ENCODE results near the gene ZYG11B. TPM values are rescaled to one million over a fixed set of nuclear protein-coding genes. Genes with fewer than 3 reads are reported as not detected.
"Not testable (repeated sequence)": the region's sequence is repeated elsewhere in the genome, so short reads cannot be mapped to it uniquely, and the experiment has no call there.

ZYG11B gene
- total and polyA plus RNA-seq, 7 experiments from 2014 or later: 14.2 to 26.8 (median 17.9) TPM

GRCh38 chr1:52748119-52748518 is 21.9 kb downstream of the ZYG11B start:
- Mint-ChIP-seq H3K36me3 (peaks cover 0 to 10% (median 0%) of the 10 kb centered on the region in 5 donors), H3K9me3 (no peaks in the 10 kb centered on the region), H3K4me3 (no peak overlapping the region), H3K27ac (no peak overlapping the region), H3K4me1 (peaks cover 4 to 57% (median 38%) of the 10 kb centered on the region in 7 donors), H3K27me3 (no peaks in the 10 kb centered on the region)
- Histone ChIP-seq H3K4me3 (ENCODE audit: low read length) (no peak overlapping the region), H3K27ac (ENCODE audit: low read depth, low read length) (no peak overlapping the region), H3K27me3 (ENCODE audit: control insufficient read depth in 2 of 2, insufficient read depth in 2 of 2, low read length in 2 of 2) (no peaks in the 10 kb centered on the region), H3K36me3 (ENCODE audit: control insufficient read depth in 2 of 3, insufficient read depth in 3 of 3, low read length in 3 of 3) (no peaks in the 10 kb centered on the region), H3K4me1 (ENCODE audit: control insufficient read depth in 2 of 2, insufficient read depth in 2 of 2, low read length in 2 of 2) (peaks cover 0 to 3% of the 10 kb centered on the region in 2 donors), H3K9me3 (ENCODE audit: control insufficient read depth in 2 of 3, low read length in 3 of 3) (no peaks in the 10 kb centered on the region)
- no peak for DNase-seq
- ATAC-seq: no peak
- POLR2A ChIA-PET: no interaction called here
- CTCF ChIA-PET: interaction anchor here (0.5 kb wide), 1 partner anchor 670 kb away, joined by 3 read pairs; no protein-coding TSS in a partner anchor
- intact Hi-C loops (cut with micrococcal nuclease): loop anchor here (1.0 to 2.0 kb wide), 2 partner anchors 21 to 47 kb away; partner anchors contain the start of gene ZYG11B (in 1 of the 2)

- DNase-seq; H3K27ac Mint-ChIP-seq; H3K27me3 Mint-ChIP-seq; H3K36me3 ChIP-seq (ENCODE audit: control insufficient read depth in 2 of 3, insufficient read depth in 3 of 3, low read length in 3 of 3); ATAC-seq; H3K36me3 Mint-ChIP-seq; CTCF ChIA-PET; H3K27me3 ChIP-seq (ENCODE audit: control insufficient read depth in 2 of 2, insufficient read depth in 2 of 2, low read length in 2 of 2); H3K4me3 ChIP-seq (ENCODE audit: low read length); H3K9me3 ChIP-seq (ENCODE audit: control insufficient read depth in 2 of 3, low read length in 3 of 3); H3K9me3 Mint-ChIP-seq; H3K27ac ChIP-seq (ENCODE audit: low read depth, low read length); H3K4me3 Mint-ChIP-seq; H3K4me1 ChIP-seq (ENCODE audit: control insufficient read depth in 2 of 2, insufficient read depth in 2 of 2, low read length in 2 of 2): not testable (repeated sequence)
- POLR2A ChIA-PET: interaction anchor here (0.5 kb wide), 1 partner anchor 53 kb away, joined by 3 read pairs; no protein-coding TSS in a partner anchor
- intact Hi-C loops (cut with micrococcal nuclease): loop anchor here in 1 of 2 donors (2.0 kb wide), 1 partner anchor 23 kb away; the partner anchor contains the start of gene ZYG11B
- peaks cover 4 to 48% (median 31%) of the 10 kb centered on the region in 7 donors for H3K4me1 Mint-ChIP-seq
These were observed 23.2 kb downstream of the ZYG11B start for GRCh38 chr1:52749496-52749895.

GRCh38 chr1:52750139-52750538 is 23.9 kb downstream of the ZYG11B start:
- H3K27me3 Mint-ChIP-seq; H3K9me3 Mint-ChIP-seq; intact Hi-C loops (cut with micrococcal nuclease); H3K4me1 ChIP-seq (ENCODE audit: control insufficient read depth in 2 of 2, insufficient read depth in 2 of 2, low read length in 2 of 2); H3K27ac ChIP-seq (ENCODE audit: low read depth, low read length); POLR2A ChIA-PET; H3K36me3 Mint-ChIP-seq; DNase-seq; H3K4me3 ChIP-seq (ENCODE audit: low read length); H3K27me3 ChIP-seq (ENCODE audit: control insufficient read depth in 2 of 2, insufficient read depth in 2 of 2, low read length in 2 of 2); H3K9me3 ChIP-seq (ENCODE audit: control insufficient read depth in 2 of 3, low read length in 3 of 3); ATAC-seq; H3K36me3 ChIP-seq (ENCODE audit: control insufficient read depth in 2 of 3, insufficient read depth in 3 of 3, low read length in 3 of 3); H3K27ac Mint-ChIP-seq; CTCF ChIA-PET; H3K4me3 Mint-ChIP-seq: not testable (repeated sequence)
- peaks cover 4 to 45% (median 28%) of the 10 kb centered on the region in 7 donors for H3K4me1 Mint-ChIP-seq

GRCh38 chr1:52751589-52752483 is 25.6 kb downstream of the ZYG11B start:
- peak overlapping the region in 4 of 9 donors; percentile 12 to 74 (median 24) for H3K27ac Mint-ChIP-seq
- ChIA-PET POLR2A (no interaction called here), CTCF (no interaction called here)
- DNase-seq: no peak
- H3K4me3 Mint-ChIP-seq: no peak overlapping the region
- Histone ChIP-seq H3K4me3 (ENCODE audit: low read length) (no peak overlapping the region), H3K27ac (ENCODE audit: low read depth, low read length) (no peak overlapping the region), H3K36me3 (ENCODE audit: control insufficient read depth in 2 of 3, insufficient read depth in 3 of 3, low read length in 3 of 3) (no peaks in the 10 kb centered on the region), H3K27me3 (ENCODE audit: control insufficient read depth in 2 of 2, insufficient read depth in 2 of 2, low read length in 2 of 2) (no peaks in the 10 kb centered on the region), H3K4me1 (ENCODE audit: control insufficient read depth in 2 of 2, insufficient read depth in 2 of 2, low read length in 2 of 2) (no peaks in the 10 kb centered on the region), H3K9me3 (ENCODE audit: control insufficient read depth in 2 of 3, low read length in 3 of 3) (no peaks in the 10 kb centered on the region)
- intact Hi-C loops (cut with micrococcal nuclease): no loop called here
- H3K4me1 Mint-ChIP-seq: peaks cover 2 to 35% (median 23%) of the 10 kb centered on the region in 7 donors
- H3K36me3 Mint-ChIP-seq: peaks cover 0 to 10% (median 3%) of the 10 kb centered on the region in 5 donors
- no peaks in the 10 kb centered on the region for H3K27me3 Mint-ChIP-seq
- ATAC-seq: no peak
- H3K9me3 Mint-ChIP-seq: no peaks in the 10 kb centered on the region

GRCh38 chr1:52752484-52752826 is 26.2 kb downstream of the ZYG11B start:
- DNase-seq (no peak), ATAC-seq (no peak)
- Histone ChIP-seq H3K4me1 (ENCODE audit: control insufficient read depth in 2 of 2, insufficient read depth in 2 of 2, low read length in 2 of 2) (no peaks in the 10 kb centered on the region), H3K27me3 (ENCODE audit: control insufficient read depth in 2 of 2, insufficient read depth in 2 of 2, low read length in 2 of 2) (no peaks in the 10 kb centered on the region), H3K36me3 (ENCODE audit: control insufficient read depth in 2 of 3, insufficient read depth in 3 of 3, low read length in 3 of 3) (peaks cover 0 to 6% (median 0%) of the 10 kb centered on the region in 3 experiments), H3K9me3 (ENCODE audit: control insufficient read depth in 2 of 3, low read length in 3 of 3) (no peaks in the 10 kb centered on the region), H3K4me3 (ENCODE audit: low read length) (no peak overlapping the region), H3K27ac (ENCODE audit: low read depth, low read length) (no peak overlapping the region)
- ChIA-PET CTCF (no interaction called here), POLR2A (no interaction called here)
- H3K27ac Mint-ChIP-seq: peak overlapping the region in 3 of 9 donors; percentile 26 to 74 (median 58)
- no peak overlapping the region for H3K4me3 Mint-ChIP-seq
- H3K9me3 Mint-ChIP-seq: no peaks in the 10 kb centered on the region
- no peaks in the 10 kb centered on the region for H3K27me3 Mint-ChIP-seq
- peaks cover 0 to 12% (median 3%) of the 10 kb centered on the region in 5 donors for H3K36me3 Mint-ChIP-seq
- peaks cover 0 to 29% (median 17%) of the 10 kb centered on the region in 7 donors for H3K4me1 Mint-ChIP-seq
- intact Hi-C loops (cut with micrococcal nuclease): no loop called here

- H3K27me3 ChIP-seq (ENCODE audit: control insufficient read depth in 2 of 2, insufficient read depth in 2 of 2, low read length in 2 of 2): no peaks in the 10 kb centered on the region
- ChIA-PET CTCF (no interaction called here), POLR2A (no interaction called here)
- no peaks in the 10 kb centered on the region for H3K27me3 Mint-ChIP-seq
- intact Hi-C loops (cut with micrococcal nuclease): no loop called here
- H3K4me1 ChIP-seq (ENCODE audit: control insufficient read depth in 2 of 2, insufficient read depth in 2 of 2, low read length in 2 of 2): no peaks in the 10 kb centered on the region
- H3K9me3 Mint-ChIP-seq: no peaks in the 10 kb centered on the region
- H3K36me3 Mint-ChIP-seq: peaks cover under 1 to 17% (median 3%) of the 10 kb centered on the region in 5 donors
- H3K4me3 ChIP-seq (ENCODE audit: low read length): no peak overlapping the region
- H3K27ac Mint-ChIP-seq: no peak overlapping the region
- H3K4me1 Mint-ChIP-seq: peaks cover 0 to 25% (median 12%) of the 10 kb centered on the region in 7 donors
- ATAC-seq (no peak), DNase-seq (no peak)
- H3K36me3 ChIP-seq (ENCODE audit: control insufficient read depth in 2 of 3, insufficient read depth in 3 of 3, low read length in 3 of 3): peaks cover 0 to 12% (median 0%) of the 10 kb centered on the region in 3 experiments
- H3K4me3 Mint-ChIP-seq: no peak overlapping the region
- no peak overlapping the region for H3K27ac ChIP-seq (ENCODE audit: low read depth, low read length)
- no peaks in the 10 kb centered on the region for H3K9me3 ChIP-seq (ENCODE audit: control insufficient read depth in 2 of 3, low read length in 3 of 3)
These were observed 26.9 kb downstream of the ZYG11B start for GRCh38 chr1:52753169-52753568.

Data from naive thymus-derived CD4-positive, alpha-beta T cell (primary cell).